HG02973 (cell line): Measurements from ENCODE around the gene KCNQ1.

Experiments used
- ATAC-seq: cut with Tn5 transposase; IDR thresholded peaks from one replicate; pipeline ENCODE4 v1.9.1; 2021; ENCODE audit warnings: moderate library complexity; ENCODE audit not compliant: unreplicated experiment

Gene KCNQ1

DNA sequence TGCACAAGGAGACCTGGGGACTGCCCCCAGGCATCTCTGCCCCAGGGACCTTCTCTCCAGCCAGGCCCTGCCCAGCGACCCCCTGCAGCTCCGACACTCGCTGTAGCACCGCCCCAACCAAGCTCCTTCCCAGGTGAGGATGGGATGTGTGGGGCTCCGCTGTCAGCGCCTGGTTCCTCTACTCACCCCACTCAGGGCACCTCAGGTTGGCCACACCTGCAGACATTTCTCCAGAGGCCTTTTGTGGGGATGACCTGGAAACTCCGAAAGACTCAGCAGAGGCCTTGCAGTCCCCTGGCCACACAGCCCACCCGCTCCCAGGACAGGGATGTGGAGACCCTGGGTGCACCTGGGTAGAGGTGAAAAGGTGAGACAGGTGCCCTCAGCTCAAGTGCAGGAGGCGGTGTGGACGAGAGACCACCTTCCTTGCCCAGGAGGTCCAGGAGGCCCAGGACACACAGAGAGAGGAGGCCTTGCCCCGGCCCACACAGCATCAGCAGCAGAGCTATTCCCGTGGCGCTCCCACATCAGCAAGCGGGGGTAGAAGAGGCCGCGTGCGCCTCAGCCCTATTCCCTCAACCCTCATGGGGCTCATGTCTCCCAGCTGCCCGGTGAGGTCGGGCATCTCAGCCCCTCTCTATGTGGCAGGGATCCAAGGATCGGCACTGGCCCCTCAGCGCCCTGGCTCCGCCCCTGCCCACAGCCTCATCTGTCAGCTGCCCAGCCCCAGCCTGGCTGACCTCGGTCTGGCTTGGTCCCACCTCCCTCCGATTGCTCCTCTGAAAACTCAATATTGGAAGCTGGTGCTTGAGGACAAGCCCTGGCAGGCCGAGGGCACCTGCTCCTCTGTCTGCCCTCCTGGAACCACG lies 21.4 kb upstream of the KCNQ1 start:
- ATAC-seq: no peak

DNA sequence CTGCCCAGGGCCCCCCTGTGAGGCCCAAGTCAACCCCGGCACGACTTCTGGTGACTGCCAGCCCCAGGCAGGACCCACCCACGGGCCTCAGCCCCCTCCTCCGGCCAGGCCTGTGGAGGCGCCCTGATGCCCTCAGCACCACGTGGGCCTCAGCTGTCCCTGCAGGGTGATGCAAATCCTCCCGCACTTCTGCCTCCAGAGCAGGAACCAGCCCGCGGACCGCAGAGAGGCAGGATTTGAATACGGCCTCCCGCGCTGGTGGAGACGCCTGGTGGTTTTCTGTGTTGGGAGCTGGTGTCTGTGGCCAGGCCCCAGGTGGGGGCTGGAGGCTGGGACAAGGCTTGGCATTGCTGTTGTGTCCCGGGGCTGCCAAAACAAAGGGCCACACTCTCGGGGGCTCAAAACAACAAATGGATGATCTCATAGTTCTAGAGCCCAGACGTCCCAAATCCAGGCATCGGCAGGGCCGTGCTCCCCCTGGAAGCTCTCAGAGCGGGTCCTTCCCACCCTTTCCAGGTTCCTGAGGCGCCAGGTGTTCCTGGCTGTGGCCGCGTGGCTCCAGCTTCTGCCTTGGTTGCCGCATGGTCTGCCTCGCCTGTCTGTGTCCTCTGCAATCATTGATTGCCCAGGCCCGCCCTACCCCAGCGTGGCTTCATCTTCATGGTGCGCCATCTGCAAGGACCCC lies 19.9 kb upstream of the KCNQ1 start:
- no peak for ATAC-seq

DNA sequence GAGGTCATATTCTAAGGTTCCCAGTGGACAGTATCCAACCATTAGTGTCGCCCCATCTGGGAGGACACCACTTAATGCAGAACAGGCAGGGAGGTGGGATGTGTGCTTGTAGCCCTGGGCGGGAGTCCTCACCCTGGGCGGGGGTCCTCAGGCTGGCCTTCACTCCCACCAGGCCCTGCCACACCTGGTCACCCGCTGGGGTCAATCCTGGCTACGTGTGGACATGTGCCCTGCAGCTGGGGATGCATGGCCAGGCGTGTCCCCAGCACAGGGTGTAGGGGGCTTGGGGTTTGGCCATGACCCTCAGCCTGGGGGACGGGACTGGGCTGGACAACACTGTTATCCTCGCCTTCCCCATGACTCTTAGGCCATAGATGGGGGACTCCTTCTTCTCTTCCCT lies 19.3 kb upstream of the KCNQ1 start:
- ATAC-seq: no peak

DNA sequence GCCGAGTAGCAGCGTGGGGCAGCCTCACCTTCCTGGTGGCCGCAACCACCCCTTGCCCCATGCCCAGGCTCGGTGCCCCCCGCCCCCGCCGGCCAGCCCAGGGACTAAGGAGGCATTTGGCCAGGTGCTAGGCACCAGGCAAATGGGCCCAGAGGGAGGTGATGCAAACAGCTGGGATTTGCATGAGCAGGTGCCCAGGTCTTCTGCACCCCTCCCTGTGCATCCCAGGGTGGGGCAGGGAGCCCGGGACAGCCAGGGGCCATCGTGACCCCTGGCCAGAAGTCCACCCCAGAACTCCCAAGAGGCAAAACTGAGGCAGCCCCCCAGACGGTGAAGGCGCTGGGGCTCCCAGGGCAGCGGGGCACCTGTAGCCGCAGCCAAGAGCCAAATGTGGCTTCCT lies 18.6 kb upstream of the KCNQ1 start:
- no peak for ATAC-seq

DNA sequence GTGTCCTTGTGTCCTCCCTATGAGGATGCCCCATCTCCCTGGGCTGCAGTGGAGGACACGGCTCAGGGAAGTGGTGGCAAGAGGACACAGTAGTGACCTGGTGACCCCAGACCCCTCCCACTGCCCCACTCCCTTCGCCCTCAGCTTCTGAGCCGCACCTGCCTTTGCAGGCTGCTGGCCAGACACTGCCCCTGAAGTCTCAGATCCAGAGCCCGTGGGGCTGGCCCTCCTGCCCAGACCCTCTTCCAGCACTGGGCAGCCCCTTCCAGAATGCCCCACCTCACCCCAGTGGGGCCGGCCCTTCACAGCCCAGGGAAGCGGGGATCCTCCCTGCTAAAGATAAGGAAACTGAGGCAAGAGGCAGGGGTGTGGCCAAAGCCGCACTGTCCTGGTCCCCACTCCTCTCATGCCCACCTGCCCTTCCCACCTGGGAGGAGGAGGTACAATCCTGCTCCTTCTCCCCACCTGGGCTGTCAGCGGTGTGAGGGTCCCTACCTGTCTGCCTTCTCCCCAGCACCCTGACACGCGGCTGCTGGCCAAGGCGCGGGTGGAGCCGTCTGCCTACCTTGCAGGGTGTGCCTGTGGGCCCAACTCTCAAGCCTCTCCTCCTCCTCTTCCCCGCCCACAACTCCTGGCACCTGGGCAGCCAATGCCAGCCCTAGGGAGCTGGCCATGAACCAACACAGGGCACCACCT lies 17.8 kb upstream of the KCNQ1 start:
- no peak for ATAC-seq

DNA sequence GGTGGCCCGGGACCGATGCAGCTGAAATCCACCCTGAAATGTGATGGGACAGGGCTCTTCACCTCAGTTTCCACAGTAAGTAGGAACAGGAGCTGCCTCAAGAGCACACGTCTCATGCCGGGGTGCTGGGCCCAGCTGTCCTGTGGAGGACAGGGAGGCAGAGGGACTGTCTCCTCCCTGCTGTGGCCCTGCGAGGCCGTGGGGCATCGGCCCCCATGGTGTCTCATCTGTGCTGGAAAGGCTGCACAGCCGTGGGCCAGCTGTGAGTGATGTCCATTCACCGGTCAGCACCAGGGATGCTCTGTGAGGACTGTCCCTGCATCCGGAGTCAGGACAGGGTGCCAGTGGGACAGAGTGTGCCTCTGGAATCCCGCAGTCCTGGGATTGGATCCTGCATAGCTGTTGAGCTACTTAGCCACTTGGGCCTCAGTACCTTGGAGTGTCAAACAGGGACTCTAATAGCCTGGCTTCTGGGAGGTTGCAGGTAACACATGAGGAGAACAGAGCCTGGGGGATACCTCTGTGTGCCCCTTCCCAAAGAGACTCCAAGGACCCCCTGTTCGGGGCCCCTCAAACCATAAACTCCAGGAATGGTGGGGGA lies 17.0 kb upstream of the KCNQ1 start:
- ATAC-seq: no peak

DNA sequence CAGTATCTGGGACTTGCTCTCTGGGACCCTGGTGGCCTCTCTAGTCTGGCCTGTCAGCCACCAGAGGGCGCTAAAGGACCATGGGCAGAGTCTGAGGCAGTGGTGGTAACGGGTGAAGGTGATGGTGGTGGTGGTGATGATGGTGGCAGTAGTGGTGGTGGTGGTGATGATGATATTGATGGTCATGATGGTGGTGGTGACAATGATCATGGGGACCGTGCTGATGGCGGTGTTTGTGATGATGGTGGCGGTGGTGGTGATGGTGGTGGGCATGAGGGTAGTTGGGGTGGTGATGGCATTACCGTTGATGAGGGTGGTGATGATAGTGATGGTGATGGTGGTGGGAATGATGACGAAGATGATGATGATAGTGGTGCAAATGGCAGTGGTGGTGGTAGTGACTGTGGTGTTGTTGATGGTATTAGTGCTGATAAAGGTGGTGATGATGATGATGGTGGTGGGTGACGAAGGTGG lies 16.4 kb upstream of the KCNQ1 start:
- no peak for ATAC-seq

DNA sequence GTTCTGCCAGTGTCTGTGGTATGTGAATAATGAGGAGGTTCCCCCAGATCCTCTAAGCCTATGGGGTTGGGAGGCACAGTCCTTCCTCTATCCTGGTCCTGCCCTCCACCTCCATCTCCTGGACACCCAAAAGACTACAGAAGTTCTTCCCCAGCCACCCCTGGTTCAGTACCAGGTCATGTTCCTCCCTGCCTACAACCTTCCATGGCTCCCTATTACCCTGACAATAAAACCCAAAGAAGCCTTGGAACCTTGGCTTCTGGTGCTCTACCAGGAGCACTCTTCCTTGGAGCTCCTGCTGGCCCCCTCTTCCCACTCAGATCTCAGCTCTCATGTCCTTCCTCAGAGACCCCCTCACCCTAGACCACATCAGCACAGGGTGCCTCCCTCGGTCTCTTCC lies 13.4 kb upstream of the KCNQ1 start:
- ATAC-seq: no peak

DNA sequence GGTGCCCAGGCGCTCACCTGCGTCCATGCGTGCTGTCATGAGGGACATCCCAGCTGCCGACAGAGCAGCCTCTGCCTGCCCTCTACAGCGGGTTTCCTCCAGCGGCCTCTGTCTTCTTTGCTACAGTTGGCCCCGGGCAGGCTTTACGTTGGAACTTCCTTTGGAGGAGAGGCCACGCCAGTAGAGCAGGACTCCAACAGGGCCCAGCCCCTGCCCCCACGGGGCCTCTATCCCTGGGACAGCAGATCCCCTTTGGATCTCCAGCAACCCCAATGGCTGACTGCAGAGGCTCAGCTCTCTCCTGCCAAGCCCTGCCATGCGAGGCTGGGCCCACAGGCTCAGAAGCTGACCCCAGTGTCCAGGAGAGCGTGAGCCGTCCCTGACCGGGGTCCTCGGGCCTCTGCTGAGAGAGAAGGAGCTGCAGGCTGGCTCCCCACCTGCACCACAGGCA lies 12.6 kb upstream of the KCNQ1 start:
- no peak for ATAC-seq

DNA sequence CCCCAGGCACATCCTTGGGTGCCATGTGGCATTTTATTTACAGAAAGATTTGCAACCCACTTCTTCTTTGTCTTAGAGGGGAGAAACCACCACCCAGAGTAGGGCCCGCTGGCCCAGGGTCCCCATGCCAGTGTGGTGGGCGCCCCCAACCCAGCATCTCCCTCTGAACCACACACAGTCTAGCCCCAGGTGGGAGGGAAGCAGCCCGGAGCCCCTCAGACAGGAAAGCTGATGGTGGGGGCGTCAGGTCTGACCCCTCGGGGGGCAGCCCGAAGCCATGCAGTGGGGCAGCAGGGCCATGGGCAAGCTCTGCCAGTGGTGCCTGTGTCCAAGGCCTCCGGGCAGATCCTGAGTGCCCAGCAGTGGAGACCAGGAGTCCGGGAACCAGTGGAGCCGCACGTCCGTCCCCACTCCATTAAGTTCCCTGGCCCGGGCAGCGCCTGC lies 12.2 kb upstream of the KCNQ1 start:
- no peak for ATAC-seq

DNA sequence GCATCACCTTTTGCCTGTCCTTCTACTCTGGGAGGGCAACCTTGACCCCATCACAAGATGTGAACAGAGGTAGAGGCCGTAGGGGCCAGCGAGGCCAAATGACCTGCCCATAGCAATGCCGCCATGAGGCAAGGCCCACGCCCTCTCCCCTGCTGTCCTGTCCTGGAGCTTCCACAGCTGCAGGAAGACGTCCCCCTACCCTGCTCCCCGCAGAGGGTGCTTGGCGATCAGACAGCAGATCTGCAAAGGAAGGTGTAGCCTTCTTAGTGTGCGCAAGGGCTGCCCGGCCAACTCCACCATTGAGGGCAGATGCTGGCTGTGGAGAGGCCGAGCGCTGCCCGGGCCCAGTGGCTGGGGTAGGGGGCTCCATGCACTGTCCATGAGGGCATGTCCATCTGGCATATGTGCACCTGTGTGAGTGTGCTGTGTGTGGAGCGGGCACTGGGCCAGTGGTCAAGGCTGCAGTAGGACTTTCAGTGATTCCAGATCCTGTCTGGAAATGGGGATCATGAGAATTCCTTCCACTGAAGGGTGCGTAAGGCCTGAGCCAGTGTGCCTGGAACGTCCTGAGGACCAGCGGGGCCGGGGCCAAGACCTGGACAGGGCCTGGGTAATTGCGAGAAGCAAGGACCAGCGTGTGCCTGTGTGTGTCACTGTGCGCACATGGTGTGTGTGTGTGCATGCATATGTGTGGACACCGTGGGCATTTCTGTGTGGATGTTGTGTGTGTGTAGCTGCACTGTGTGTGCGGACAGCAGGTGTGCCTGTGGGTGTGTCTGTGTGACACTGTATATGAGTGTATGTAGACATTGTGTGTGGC lies 11.5 kb upstream of the KCNQ1 start:
- ATAC-seq: no peak

DNA sequence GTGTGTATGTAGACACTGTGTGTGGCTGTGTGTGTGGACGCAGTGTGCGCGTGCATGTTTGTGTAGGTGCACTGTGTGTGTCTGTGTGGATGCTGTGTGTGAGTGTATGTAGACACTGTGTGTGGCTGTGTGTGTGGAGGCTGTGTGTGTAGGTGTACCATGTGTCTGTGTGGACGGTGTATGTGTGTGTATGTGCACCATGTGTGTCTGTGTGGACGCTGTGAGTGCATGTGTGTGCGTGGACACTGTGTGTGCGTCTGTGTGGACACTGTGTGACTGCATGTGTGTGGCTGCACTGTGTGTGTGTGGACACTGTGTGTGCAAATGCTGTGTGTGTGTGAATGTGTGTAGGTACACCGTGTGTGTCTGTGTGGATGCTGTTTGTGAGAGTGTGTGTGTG lies 10.8 kb upstream of the KCNQ1 start:
- ATAC-seq: no peak

DNA sequence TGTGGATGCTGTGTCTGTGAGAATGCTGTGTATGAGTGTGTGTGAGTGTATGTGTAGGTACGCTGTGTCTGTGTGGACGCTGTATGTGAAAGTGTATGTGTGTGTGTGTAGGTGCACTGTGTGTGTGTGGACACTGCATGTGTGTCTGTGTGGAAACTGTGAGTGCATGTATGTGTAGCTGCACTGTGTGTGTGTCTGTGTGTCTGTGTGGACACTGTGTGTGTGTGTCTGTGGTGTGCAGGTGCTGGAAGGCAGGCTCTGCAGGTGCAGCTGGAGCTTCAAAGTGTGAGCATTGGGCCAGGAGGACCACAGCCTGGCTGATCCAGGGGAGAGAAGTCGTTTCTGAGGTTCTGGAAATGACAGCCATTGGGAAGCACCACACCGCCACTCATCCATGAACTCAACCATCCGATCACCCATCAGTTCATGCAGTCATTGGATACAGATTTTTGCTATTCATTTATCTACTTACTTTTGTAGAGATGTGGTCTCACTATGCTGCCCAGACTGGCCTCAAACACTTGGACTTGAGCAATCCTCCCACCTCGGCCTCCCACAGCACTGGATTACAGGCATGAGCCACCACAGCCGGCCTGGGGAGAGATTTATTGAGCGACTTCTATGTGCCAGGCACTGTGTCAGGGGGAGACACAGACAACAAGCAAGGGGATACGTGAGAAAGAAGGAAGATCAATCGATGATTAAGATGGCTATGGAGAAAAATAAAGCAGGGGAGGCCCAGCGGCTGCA lies 10.1 kb upstream of the KCNQ1 start:
- ATAC-seq: no peak

DNA sequence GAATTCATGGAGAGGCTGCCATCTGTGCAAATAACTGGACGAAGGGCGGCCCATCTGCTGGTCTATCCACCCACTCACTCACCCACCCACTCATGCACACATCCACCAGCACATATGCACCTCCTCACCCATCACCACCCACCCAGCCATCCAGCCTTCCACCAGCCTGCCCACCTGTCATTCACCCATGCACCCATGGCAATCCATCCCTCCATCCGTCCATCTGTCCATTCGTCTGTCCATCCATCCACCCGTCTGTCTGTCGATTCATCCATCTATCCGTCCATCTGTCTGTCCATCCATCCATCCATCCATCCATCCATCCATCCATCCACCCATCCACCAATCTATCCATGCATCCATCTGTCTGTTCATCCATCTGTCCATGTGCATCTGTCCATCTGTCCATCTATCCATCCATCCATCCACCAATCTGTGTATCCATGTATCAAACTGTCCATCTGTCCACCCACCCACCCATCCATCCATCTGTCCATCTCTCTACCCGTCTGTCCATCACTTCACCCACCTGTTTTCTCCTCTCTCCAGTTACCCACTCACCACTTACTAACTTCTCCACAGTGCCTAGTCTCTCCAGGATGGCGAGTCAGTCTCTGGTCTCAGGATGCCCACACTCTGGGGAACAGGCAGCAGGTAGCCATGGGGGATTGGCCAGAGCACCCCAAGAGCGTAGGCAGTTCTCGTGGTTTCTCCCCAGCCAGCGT lies 9.4 kb upstream of the KCNQ1 start:
- ATAC-seq: no peak

DNA sequence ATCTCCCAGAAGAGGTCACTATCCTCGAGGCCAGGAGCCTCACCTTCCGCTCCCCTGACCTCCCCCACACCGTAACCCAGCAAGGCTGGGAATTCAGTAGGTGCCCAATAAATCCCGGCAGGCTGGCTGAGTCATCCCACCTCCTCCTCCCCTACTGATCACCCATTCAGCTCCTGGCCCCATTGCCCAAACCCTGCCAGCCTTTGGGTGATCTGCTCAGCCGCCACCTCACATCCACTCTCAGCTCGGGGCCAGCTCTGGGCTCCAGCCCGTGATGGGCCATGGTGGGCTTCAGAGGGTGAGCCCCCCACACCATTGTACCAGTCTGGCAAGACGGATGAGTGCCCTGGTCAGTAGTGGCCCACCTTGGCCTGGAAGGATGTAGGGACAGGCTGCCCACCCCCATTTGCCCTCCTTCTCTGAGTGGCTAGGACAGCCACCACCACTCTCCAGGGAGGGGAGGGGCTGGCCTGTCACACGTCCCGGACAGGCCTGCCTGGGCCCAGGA lies 8.7 kb upstream of the KCNQ1 start:
- ATAC-seq: no peak

DNA sequence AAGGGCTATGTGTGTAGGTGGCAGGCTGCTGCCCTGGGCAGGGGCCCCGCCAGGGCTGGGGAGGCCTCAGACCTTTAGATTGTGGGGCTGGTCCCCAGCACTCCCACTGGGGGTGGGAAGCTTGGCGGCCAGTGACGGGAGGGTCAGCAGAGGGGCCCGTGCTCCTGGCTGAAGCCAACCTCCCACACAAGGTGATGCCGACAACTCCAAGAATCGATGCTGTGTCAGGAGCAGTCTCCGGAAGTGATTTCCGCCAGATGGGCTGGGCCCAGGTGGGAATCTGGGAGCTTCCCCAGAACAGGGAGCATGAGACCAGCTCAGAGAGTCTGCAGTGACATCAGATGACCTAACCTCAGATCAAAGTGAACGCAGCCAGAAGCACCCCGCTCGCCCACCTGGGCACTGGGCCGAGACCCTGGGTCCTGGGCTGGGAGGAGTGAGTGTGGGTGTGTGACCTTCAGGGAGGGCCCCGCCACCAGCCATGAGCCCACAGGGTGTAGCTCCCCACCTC lies 8.2 kb upstream of the KCNQ1 start:
- no peak for ATAC-seq

DNA sequence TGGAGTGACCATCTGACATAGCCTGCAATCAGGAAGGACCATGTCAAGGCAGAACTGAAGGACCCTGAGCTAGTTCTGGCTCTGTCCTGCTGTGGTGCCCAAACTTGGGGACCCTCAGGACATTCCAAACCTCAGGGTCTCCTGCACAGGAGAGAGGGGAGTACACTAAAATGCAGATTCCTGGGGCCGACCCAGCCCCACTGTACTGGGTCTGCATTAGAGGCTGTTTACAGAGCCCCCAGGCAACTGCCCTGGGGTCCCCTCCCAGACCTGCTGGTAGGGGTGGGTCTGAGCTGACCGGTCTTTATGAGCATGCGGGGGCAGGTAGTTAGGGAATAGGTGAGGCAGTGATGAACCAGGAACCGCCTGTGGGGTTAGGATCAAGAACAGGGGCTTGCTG lies 7.3 kb upstream of the KCNQ1 start:
- no peak for ATAC-seq

DNA sequence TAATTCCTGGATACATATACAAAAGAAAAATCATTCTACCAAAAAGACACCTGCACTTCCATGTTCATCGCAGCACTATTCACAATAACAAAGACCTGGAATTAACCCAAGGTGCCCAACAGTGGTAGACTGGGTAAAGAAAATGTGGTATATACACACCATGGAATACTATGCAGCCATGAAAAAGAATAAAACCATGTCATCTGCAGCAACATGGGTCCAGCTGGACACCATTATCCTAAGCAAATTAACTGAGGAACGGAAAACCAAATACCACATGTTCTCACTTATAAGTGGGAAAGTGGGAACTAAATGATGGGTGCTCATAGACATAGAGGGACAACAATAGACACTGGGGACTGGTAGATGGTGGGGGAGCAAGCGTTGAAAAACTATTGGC lies 5.0 kb upstream of the KCNQ1 start:
- ATAC-seq: no peak

DNA sequence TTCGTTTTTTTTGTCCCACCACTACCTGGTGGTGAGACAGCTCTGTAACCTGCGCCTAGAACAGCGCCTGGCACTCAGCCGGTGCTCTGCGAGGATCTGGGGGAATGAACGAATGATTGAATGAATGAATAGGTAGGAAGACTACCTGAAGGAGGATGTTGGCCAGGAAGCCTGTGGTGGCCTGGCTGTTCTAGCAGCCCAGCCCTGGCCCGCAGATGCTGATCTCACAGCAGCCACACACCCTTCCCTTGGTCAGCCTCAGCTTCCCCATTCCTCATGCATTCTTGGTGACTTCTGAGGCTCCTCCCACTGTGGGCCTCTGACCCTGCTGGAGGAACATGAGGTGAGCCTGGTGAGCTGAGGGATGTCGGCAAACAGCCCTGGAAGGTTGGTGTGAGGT lies 4.2 kb upstream of the KCNQ1 start:
- ATAC-seq: no peak
